GM12878 (cell line): Measurements from ENCODE around the gene RSPH10B2. TPM values are rescaled to one million over a fixed set of nuclear protein-coding genes. Genes with fewer than 3 reads are reported as not detected.
"Not testable (repeated sequence)": the region's sequence is repeated elsewhere in the genome, so short reads cannot be mapped to it uniquely, and the experiment has no call there.

Source experiments
- ATAC-seq: fragments of 200-7000 bp; cut with Tn5 transposase; 3 replicates; pipeline ENCODE4 v1.9.1; 2020; ENCODE audit warnings: mild to moderate bottlenecking, moderate library complexity
- BruUV-seq: library from RNA; stranded (reverse); fragments of 400-500 nt; replicated peaks from 2 replicates; lab custom pipeline; 2021; lab: Mats Ljungman, UMichigan
- CTCF ChIA-PET: fragments of 300-600 bp; sonication (Branson Sonifier 250); formaldehyde crosslinking; extraction: SDS; loops from one replicate; lab custom pipeline; 2021; ENCODE audit warnings: inconsistent platforms; lab: Yijun Ruan, JAX
- POLR2A ChIA-PET: fragments of 350-600 bp; formaldehyde crosslinking; extraction: SDS; loops from one replicate; lab custom pipeline; 2021; ENCODE audit warnings: inconsistent platforms; lab: Charles Lee
- RAD21 ChIA-PET: fragments of 300-600 bp; sonication (Branson Sonifier 250); formaldehyde crosslinking; loops from one replicate; lab custom pipeline; 2023; ENCODE audit warnings: antibody characterized with exemption; ENCODE audit not compliant: unreplicated experiment; lab: Charles Lee
- SMC1A ChIA-PET: fragments of 300-600 bp; sonication (Branson Sonifier 250); formaldehyde crosslinking; loops from one replicate; lab custom pipeline; 2023; ENCODE audit not compliant: unreplicated experiment, uncharacterized antibody; lab: Charles Lee
- DNase-seq: peaks from one replicate; pipeline ENCODE4 v3.0.0-alpha.2; 2011; ENCODE audit warnings: low read depth, low spot score
- FAIRE-seq: peaks from 3 replicates; lab custom pipeline; 2011; peaks lifted over from hg19 to GRCh38; lab: Jason Lieb, UNC
- H2AFZ ChIP-seq: 2 replicates; pipeline ENCODE4 v1.6.0; 2011; ENCODE audit warnings: low read depth, low read length, control low read depth; ENCODE audit not compliant: control insufficient read depth
- H3K27ac ChIP-seq: 2 replicates; pipeline ENCODE4 v1.5.1; 2011; ENCODE audit warnings: control low read depth; ENCODE audit not compliant: control insufficient read depth, insufficient read depth
- H3K27me3 ChIP-seq, 2 experiments: replicated peaks in 1 of 2; 2 replicates each; pipeline versions ENCODE4 v1.6.0 to v1.6.1; 2011; ENCODE audit warnings: low read length in 1 of 2; ENCODE audit not compliant: control insufficient read depth in 2 of 2, insufficient read depth in 2 of 2
- H3K36me3 ChIP-seq, 2 experiments: 2 replicates each; pipeline ENCODE4 v1.5.1; 2011; ENCODE audit warnings: low read length in 1 of 2; ENCODE audit not compliant: control insufficient read depth in 2 of 2, insufficient read depth in 2 of 2
- H3K4me1 ChIP-seq: 2 replicates; pipeline ENCODE4 v1.6.1; 2011; ENCODE audit warnings: mild to moderate bottlenecking, low read length, moderate library complexity, mixed read lengths; ENCODE audit not compliant: control insufficient read depth, insufficient read depth
- H3K4me2 ChIP-seq: 2 replicates; pipeline ENCODE4 v1.6.0; 2011; ENCODE audit warnings: control low read depth; ENCODE audit not compliant: control insufficient read depth, insufficient read depth
- H3K4me3 ChIP-seq: fragments of 200-600 bp; sonication (generic); 2 replicates; pipeline ENCODE4 v1.5.1; 2016
- H3K79me2 ChIP-seq: 2 replicates; pipeline ENCODE4 v1.6.0; 2011; ENCODE audit warnings: low read length; ENCODE audit not compliant: control insufficient read depth, insufficient read depth
- H3K9ac ChIP-seq: 2 replicates; pipeline ENCODE4 v1.8.0; 2011; ENCODE audit warnings: low read length, control low read depth, mixed read lengths; ENCODE audit not compliant: control insufficient read depth, insufficient read depth
- H3K9me3 ChIP-seq: replicated peaks from 3 replicates; pipeline ENCODE4 v1.5.1; 2011; ENCODE audit warnings: mild to moderate bottlenecking, low read length; ENCODE audit not compliant: control insufficient read depth, insufficient read depth
- H4K20me1 ChIP-seq: 2 replicates; pipeline ENCODE4 v1.6.0; 2011; ENCODE audit not compliant: control insufficient read depth, insufficient read depth
- WGBS: methylation state at CpG from one replicate; pipeline ENCODE4 v1.1.6; 2016; ENCODE audit warnings: low lambda C conversion rate; ENCODE audit not compliant: insufficient replicate concordance, insufficient coverage; ENCODE audit errors: missing lambda C conversion rate; 5-methylcytosine and 5-hydroxymethylcytosine counted together
- in situ Hi-C: fragments of 300-500 bp; cut with MboI; formaldehyde crosslinking; loops from 9 replicates; pipeline ENCODE4 v1.14.3; 2018; ENCODE audit warnings: mixed read lengths
- intact Hi-C: fragments of 100-400 bp; cut with micrococcal nuclease; formaldehyde crosslinking; loops from one replicate; pipeline ENCODE4 v1.14.2; 2022; ENCODE audit not compliant: unreplicated experiment
- polyA plus RNA-seq, 11 experiments: library from polyadenylated mRNA; depleted of rRNA in 4 of 11; unstranded in 6 of 11; stranded (reverse) in 5 of 11; fragments of >200 nt; fragmentation: Nextera tagmentation in 4 of 11; fragmentation: Illumina TruSeq in 1 of 11; extraction: Ambion mirVana in 4 of 11; extraction: Trizol in 1 of 11; gene quantifications; 1 replicate in 1 of 11; 2 replicates in 10 of 11; pipeline versions ENCODE4 v1.2.1 to v1.2.3, GENCODE V29; 2011 to 2016; ENCODE audit warnings: inconsistent platforms in 2 of 11, missing spikeins in 2 of 11, low read depth in 1 of 11
- total RNA-seq, 4 experiments: library from RNA; depleted of rRNA in 3 of 4; stranded (reverse); fragments of >200 nt in 3 of 4; fragmentation: Illumina TruSeq in 1 of 4; extraction: Trizol in 1 of 4; gene quantifications; 2 replicates each; pipeline versions ENCODE4 v1.2.1 to v1.2.3, GENCODE V29; 2013 to 2021

The RSPH10B2 gene
- total and polyA plus RNA-seq, 10 of the 15 experiments (the other 5 are each of a cell fraction or from before 2014, with no cell fraction given), result 0.04 to 0.34 (median 0.18) TPM; not detected in 3

- WGBS, result 61% methylated on average over 6 of the region's 6 CpGs
- FAIRE-seq, H3K36me3 ChIP-seq, CTCF ChIA-PET, SMC1A ChIA-PET, RAD21 ChIA-PET, H3K27me3 ChIP-seq, ATAC-seq, H4K20me1 ChIP-seq, H3K79me2 ChIP-seq, H3K27ac ChIP-seq, DNase-seq, BruUV-seq, intact Hi-C loops, H3K4me3 ChIP-seq, in situ Hi-C loops, POLR2A ChIA-PET, H3K9me3 ChIP-seq, H2AFZ ChIP-seq, H3K4me2 ChIP-seq, H3K4me1 ChIP-seq, H3K9ac ChIP-seq: not testable (repeated sequence)
Observed at GRCh38 chr7:6781581-6781980, 27.7 kb downstream of the RSPH10B2 start.

- H3K4me2 ChIP-seq, H3K36me3 ChIP-seq, H3K27ac ChIP-seq, H3K27me3 ChIP-seq, FAIRE-seq, H3K4me1 ChIP-seq, in situ Hi-C loops, H3K9me3 ChIP-seq, H2AFZ ChIP-seq, ATAC-seq, SMC1A ChIA-PET, DNase-seq, H4K20me1 ChIP-seq, CTCF ChIA-PET, H3K79me2 ChIP-seq, H3K9ac ChIP-seq, POLR2A ChIA-PET, BruUV-seq, RAD21 ChIA-PET, H3K4me3 ChIP-seq, intact Hi-C loops: not testable (repeated sequence)
- no CpG with 5 or more reads among the region's 13 CpGs for WGBS
Observed at GRCh38 chr7:6789353-6789752, 35.5 kb downstream of the RSPH10B2 start.

- H3K36me3 ChIP-seq, H3K9me3 ChIP-seq, H3K79me2 ChIP-seq, H3K4me2 ChIP-seq, H2AFZ ChIP-seq, BruUV-seq, H3K27me3 ChIP-seq, H4K20me1 ChIP-seq, SMC1A ChIA-PET, CTCF ChIA-PET, H3K4me3 ChIP-seq, H3K4me1 ChIP-seq, DNase-seq, in situ Hi-C loops, RAD21 ChIA-PET, intact Hi-C loops, H3K9ac ChIP-seq, POLR2A ChIA-PET, H3K27ac ChIP-seq: not testable (repeated sequence)
- WGBS, result 100% methylated on average over 2 of the region's 15 CpGs
- peak; percentile 35 for FAIRE-seq
- ATAC-seq, result peak; percentile 39
Observed at GRCh38 chr7:6792113-6792872, 38.4 kb downstream of the RSPH10B2 start.

- SMC1A ChIA-PET, H3K4me1 ChIP-seq, ATAC-seq, H3K4me3 ChIP-seq, H3K4me2 ChIP-seq, H3K79me2 ChIP-seq, CTCF ChIA-PET, H4K20me1 ChIP-seq, H2AFZ ChIP-seq, H3K9ac ChIP-seq, H3K36me3 ChIP-seq, RAD21 ChIA-PET, H3K27me3 ChIP-seq, BruUV-seq, in situ Hi-C loops, DNase-seq, POLR2A ChIA-PET, H3K27ac ChIP-seq, intact Hi-C loops, H3K9me3 ChIP-seq, FAIRE-seq: not testable (repeated sequence)
- no CpG with 5 or more reads among the region's 11 CpGs for WGBS
Observed at GRCh38 chr7:6794276-6794675, 40.4 kb downstream of the RSPH10B2 start.
